ENCODE measurements around the gene TMEM233.

The TMEM233 gene

GRCh38 chr12:119681728-119682638 is 88.4 kb downstream of the TMEM233 start:
- no peak for DNase-seq (ENCODE audit: low spot score)

GRCh38 chr12:119682639-119683252 is 89.2 kb downstream of the TMEM233 start:
- no peak for DNase-seq (ENCODE audit: low spot score)

GRCh38 chr12:119683413-119683812 is 89.8 kb downstream of the TMEM233 start:
- no peak for DNase-seq (ENCODE audit: low spot score)

DNA sequence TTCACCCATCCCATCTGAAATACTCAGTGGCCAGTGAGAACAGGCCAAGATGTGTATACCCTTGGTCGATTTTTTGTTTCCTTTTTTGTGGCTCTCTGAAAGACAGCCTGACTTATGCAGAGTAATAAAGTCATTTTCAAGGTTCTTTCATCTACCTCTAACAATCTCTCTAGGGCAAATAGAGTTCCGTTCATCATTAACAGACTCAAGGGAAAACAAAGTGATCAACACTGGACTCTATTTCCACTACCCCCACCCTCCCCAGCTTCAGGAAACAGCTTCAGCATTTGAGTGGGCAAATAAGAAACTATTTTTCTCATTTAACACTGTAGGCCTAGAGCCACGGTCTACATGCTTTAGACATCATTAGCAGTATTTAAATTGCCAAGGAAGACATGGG is 90.2 kb downstream of the TMEM233 start:
- DNase-seq (ENCODE audit: low spot score): no peak

DNA sequence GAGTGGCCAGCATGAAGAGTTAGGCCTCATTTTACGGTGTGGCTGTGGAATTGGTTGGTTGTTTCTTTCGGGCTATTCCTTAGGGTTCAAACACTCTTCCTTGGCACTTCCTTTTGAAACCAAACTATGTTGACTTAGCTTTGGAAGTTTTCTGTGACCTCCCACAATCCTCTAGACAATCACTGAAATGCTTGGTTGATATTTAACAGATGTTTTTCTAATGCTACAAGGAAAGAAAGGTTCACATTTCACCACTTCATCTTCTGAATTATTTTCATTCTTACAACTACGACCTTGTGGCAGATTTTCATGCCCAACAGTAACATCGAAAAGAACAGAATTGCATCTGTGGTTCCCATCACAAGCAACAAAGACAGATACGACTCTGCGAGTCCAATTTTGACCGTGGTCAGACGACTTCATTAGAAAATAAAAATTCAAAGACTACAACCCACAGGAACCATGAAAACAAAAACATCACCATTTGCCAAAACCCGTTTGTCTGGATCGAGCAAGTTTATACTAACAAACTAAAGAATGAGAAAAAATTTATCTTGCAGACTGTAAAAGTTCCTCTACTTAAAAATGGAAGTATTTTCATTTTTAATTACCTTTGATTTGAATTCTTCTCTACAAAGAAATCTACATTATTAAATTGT is 91.3 kb downstream of the TMEM233 start:
- no peak for DNase-seq (ENCODE audit: low spot score)

DNA sequence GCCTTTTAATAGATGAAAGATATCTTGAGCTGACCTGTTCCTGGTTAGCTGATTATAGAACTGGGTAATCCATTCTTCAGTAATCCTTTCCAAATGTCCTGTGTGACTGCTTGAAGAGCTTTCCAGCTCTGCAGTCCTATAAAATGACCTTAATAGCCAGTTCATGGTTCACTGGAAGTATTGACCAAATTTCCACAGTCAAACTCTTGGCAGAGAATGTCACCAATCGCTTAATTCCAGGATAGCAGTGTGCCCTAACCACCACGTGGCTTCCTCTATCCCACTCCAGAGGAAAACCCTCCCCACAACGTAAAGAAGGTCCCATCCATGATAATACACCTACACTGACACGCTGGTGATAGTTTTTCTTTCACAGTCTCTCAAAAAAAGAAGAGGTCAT is 91.8 kb downstream of the TMEM233 start:
- no peak for DNase-seq (ENCODE audit: low spot score)

GRCh38 chr12:119686355-119686754 is 92.8 kb downstream of the TMEM233 start:
- no peak for DNase-seq (ENCODE audit: low spot score)

DNA sequence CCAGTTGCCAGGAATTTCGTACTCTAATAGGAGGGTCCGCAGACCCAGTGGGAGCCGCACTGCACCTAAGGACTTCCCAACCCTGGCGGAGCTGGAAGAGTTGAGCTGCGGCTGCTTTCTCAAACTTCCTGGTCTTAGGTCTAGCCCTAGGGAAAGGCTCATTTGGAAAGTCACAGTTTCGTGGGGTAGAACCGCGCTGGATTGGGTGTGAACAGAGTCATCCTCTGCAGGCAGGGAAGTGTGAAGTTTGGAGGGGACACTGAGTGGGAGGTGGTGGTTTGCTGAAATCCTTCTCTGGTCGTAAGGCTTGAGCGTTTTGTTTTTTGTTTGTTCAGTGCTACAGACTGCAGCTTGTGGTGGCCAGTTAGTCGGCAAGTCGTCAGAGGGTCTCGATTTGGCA is 93.2 kb downstream of the TMEM233 start:
- no peak for DNase-seq (ENCODE audit: low spot score)

- no peak for DNase-seq (ENCODE audit: low spot score)
These were observed 93.8 kb downstream of the TMEM233 start for GRCh38 chr12:119687406-119687805.

GRCh38 chr12:119687879-119688278 is 94.3 kb downstream of the TMEM233 start:
- DNase-seq (ENCODE audit: low spot score): no peak

GRCh38 chr12:119689935-119690500 is 96.4 kb downstream of the TMEM233 start:
- no peak for DNase-seq (ENCODE audit: low spot score)

DNA sequence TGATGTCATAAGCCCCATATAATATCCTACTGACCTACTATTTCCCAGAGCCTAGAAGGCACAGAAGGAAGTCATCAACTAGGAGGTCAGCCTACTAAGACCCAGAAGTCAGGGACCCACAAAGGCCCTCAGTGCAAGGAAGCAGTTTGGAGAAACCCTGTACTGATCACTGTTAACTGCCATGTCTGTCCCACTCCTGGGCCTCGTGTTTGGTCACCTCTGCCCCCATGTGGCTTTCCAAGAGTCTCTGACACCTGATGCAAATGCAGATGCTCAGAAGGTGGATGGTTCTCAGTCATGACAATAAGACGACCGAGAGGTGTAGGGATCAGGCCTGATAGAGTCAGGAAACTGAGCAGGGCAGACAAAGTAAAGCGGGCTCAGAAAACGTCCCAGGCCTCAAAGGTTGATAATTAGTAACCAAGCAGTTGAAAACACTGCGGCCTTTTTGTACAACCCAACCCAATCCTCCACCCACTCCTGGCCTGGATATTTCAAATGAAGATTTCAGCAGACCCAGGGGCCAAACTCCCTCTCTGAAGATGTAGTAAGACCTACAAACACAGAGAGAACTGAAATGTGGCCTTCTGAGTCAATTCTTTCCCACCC is 97.7 kb downstream of the TMEM233 start:
- no peak for DNase-seq (ENCODE audit: low spot score)

GRCh38 chr12:119692410-119692809 is 98.8 kb downstream of the TMEM233 start:
- DNase-seq (ENCODE audit: low spot score): no peak
